ENCODE results near the gene LLGL1.

- no peak for TF ChIP-seq PATZ1 (CRISPR knock-in tag; IDR thresholded peaks at IDR 0.05; ENCODE audit: borderline replicate concordance)
- no peak for TF ChIP-seq ZC3H10 (CRISPR knock-in tag; IDR thresholded peaks at IDR 0.05)
- no peak for TF ChIP-seq CSRNP3 (CRISPR knock-in tag; IDR thresholded peaks at IDR 0.05)
Measured at GRCh38 chr17:18248300-18248731, 22.9 kb downstream of the LLGL1 start.
